Peyer's patch (tissue), 4 donors: Measurements from ENCODE around the gene MAP3K13. TPM values are rescaled to one million over a fixed set of nuclear protein-coding genes. Genes with fewer than 3 reads are reported as not detected.

Experiments
- DNase-seq, 3 donors: peaks; one replicate each; pipeline ENCODE4 v3.0.0-alpha.2; 2017 to 2019
- H3K27ac ChIP-seq, 4 donors: fragments of 200-600 bp; sonication (generic); one replicate each; pipeline ENCODE4 v1.5.1; 2016 to 2019
- H3K27me3 ChIP-seq, 2 donors: fragments of 200-600 bp; sonication (generic); one replicate each; pipeline ENCODE4 v1.5.1; 2019
- H3K36me3 ChIP-seq, 3 donors: fragments of 200-600 bp; sonication (generic); one replicate each; pipeline ENCODE4 v1.5.1; 2016 to 2019
- H3K4me1 ChIP-seq, 4 donors: fragments of 200-600 bp; sonication (generic); one replicate each; pipeline ENCODE4 v1.5.1; 2016 to 2019
- H3K4me3 ChIP-seq, 4 donors: fragments of 200-600 bp; sonication (generic); 1 replicate in 3 of 4; 2 replicates in 1 of 4; pipeline ENCODE4 v1.5.1; 2016 to 2019; ENCODE audit warnings: mild to moderate bottlenecking in 1 of 4
- H3K9me3 ChIP-seq, 4 donors: fragments of 200-600 bp; sonication (generic); one replicate each; pipeline ENCODE4 v1.5.1; 2016 to 2019; ENCODE audit warnings: mild to moderate bottlenecking in 1 of 4
- POLR2A ChIP-seq, 2 donors: fragments of 450-650 bp; IDR thresholded peaks; one replicate each; pipeline ENCODE4 v1.5.1; 2017; ENCODE audit warnings: antibody characterized with exemption in 2 of 2, mild to moderate bottlenecking in 2 of 2, moderate library complexity in 2 of 2
- total RNA-seq, 4 donors: library from RNA; depleted of rRNA; stranded (reverse); fragments of >200 nt; gene quantifications; one replicate each; pipeline ENCODE4 v1.1.0, GENCODE V29; 2016
- TF ChIP-seq, protein P1 (sequence below), 6 experiments: fragments of 450-650 bp in 4 of 6; fragments of 200-600 bp in 2 of 6; sonication (generic) in 1 of 6; IDR thresholded peaks; one replicate each; pipeline ENCODE4 v1.5.1; 2017 to 2019; ENCODE audit warnings: antibody characterized with exemption in 6 of 6, mild to moderate bottlenecking in 3 of 6, moderate library complexity in 1 of 6

MAP3K13 gene
- total RNA-seq, 4 donors from 2014 or later = 40.4 to 60.2 (median 52.1) TPM

DNA sequence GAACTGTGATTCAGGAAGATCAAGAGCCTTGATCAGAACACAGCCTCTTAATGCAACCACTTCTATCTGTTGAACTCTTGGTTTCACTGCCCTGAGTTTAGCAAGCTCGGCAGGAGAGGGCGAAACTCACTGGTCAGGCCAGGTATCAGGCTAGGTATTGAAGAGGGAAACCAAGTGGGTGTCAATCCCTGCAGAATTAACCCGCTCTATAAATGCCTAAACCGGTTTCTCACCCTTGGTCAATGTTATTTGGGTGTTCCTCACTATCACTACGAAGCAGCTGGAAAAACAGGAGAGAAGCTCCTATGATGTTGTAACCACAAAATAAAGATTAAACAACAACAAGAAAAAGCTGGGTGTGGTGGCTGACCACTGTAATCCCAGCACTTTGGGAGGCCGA is 165.6 kb downstream of the MAP3K13 start:
- Histone ChIP-seq H3K27ac (no peak overlapping the region), H3K4me1 (no peaks in the 10 kb centered on the region), H3K4me3 (no peak overlapping the region), H3K36me3 (peaks cover 0 to 7% (median 0%) of the 10 kb centered on the region in 3 donors), H3K9me3 (no peaks in the 10 kb centered on the region), H3K27me3 (no peaks in the 10 kb centered on the region)
- TF ChIP-seq POLR2A (IDR thresholded peaks at IDR 0.05) = no peak
- TF ChIP-seq, protein P1, sequence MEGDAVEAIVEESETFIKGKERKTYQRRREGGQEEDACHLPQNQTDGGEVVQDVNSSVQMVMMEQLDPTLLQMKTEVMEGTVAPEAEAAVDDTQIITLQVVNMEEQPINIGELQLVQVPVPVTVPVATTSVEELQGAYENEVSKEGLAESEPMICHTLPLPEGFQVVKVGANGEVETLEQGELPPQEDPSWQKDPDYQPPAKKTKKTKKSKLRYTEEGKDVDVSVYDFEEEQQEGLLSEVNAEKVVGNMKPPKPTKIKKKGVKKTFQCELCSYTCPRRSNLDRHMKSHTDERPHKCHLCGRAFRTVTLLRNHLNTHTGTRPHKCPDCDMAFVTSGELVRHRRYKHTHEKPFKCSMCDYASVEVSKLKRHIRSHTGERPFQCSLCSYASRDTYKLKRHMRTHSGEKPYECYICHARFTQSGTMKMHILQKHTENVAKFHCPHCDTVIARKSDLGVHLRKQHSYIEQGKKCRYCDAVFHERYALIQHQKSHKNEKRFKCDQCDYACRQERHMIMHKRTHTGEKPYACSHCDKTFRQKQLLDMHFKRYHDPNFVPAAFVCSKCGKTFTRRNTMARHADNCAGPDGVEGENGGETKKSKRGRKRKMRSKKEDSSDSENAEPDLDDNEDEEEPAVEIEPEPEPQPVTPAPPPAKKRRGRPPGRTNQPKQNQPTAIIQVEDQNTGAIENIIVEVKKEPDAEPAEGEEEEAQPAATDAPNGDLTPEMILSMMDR (IDR thresholded peaks at IDR 0.05) = no peak
- DNase-seq = peak in 1 of 3 donors; percentile 19

DNA sequence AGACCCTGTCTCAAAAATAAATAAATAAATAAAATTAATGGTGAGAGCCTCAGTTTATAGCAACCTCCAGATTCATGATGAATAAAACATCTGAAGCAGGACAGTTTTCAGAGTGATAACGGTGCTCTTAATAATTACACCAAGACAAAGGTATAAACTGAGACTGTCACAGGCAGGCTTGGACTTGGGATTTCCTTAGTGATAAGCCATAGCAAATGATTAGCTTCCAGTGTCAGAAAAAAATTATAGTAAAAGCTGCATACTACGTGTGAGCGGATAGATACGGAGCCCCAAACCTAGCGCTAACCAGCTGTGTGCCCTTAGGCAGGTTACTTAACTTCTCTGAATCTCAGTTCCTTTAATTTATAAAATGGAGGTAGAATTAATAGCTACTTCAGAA is 167.9 kb downstream of the MAP3K13 start:
- H3K4me1 ChIP-seq = no peaks in the 10 kb centered on the region
- DNase-seq = peak in 1 of 3 donors; percentile 3
- peaks cover 0 to 7% (median 0%) of the 10 kb centered on the region in 3 donors for H3K36me3 ChIP-seq
- no peaks in the 10 kb centered on the region for H3K27me3 ChIP-seq
- no peak overlapping the region for H3K27ac ChIP-seq
- no peak overlapping the region for H3K4me3 ChIP-seq
- TF ChIP-seq, protein P1 (IDR thresholded peaks at IDR 0.05) = no peak
- no peak for TF ChIP-seq POLR2A (IDR thresholded peaks at IDR 0.05)
- no peaks in the 10 kb centered on the region for H3K9me3 ChIP-seq

DNA sequence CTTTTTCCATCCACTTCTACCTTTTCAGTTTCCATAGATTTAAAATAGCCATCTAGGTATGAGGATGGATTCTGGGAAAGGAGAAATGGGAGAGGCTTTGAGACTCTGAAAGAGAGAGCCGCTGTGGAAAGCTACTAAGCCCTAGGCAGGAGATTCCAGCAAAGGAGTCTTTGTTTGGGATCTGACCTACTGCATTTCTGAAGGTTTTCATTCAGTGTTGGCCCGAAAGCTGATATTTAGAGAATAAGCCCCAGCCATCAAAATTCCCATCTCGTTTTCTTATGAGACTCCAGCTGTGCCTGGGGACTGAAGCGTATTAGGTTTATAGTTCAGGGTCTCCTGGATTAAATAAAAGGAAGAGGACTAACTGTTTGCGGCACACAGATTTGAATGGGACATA is 170.0 kb downstream of the MAP3K13 start:
- no peak overlapping the region for H3K4me3 ChIP-seq
- no peaks in the 10 kb centered on the region for H3K4me1 ChIP-seq
- peaks cover 0 to under 1% (median 0%) of the 10 kb centered on the region in 3 donors for H3K36me3 ChIP-seq
- no peaks in the 10 kb centered on the region for H3K27me3 ChIP-seq
- no peak overlapping the region for H3K27ac ChIP-seq
- DNase-seq = no peak
- TF ChIP-seq, protein P1 (IDR thresholded peaks at IDR 0.05) = no peak
- TF ChIP-seq POLR2A (IDR thresholded peaks at IDR 0.05) = no peak
- H3K9me3 ChIP-seq = no peaks in the 10 kb centered on the region

DNA sequence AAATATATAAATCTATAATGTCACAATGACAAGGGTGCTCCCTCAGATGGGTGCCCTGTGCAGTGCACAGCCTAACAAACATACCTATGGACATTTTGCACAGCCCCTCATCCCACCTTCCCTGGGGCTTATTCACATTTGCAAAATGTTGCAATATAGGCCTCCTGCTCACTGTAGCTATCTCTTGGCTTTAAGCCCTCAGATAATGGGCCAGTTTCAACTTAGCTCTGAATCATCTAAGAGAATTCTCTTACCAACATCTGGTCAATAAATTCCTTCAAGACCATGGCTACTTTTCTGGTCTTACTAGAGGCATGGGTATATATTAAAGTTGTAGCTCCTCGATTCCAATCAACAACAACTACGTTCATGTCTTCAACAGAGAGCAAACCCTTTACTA is 171.6 kb downstream of the MAP3K13 start:
- Histone ChIP-seq H3K9me3 (no peaks in the 10 kb centered on the region), H3K27ac (no peak overlapping the region), H3K4me1 (no peaks in the 10 kb centered on the region), H3K4me3 (no peak overlapping the region), H3K27me3 (no peaks in the 10 kb centered on the region), H3K36me3 (no peaks in the 10 kb centered on the region)
- DNase-seq = no peak
- no peak for TF ChIP-seq POLR2A (IDR thresholded peaks at IDR 0.05)
- TF ChIP-seq, protein P1 (IDR thresholded peaks at IDR 0.05) = no peak

DNA sequence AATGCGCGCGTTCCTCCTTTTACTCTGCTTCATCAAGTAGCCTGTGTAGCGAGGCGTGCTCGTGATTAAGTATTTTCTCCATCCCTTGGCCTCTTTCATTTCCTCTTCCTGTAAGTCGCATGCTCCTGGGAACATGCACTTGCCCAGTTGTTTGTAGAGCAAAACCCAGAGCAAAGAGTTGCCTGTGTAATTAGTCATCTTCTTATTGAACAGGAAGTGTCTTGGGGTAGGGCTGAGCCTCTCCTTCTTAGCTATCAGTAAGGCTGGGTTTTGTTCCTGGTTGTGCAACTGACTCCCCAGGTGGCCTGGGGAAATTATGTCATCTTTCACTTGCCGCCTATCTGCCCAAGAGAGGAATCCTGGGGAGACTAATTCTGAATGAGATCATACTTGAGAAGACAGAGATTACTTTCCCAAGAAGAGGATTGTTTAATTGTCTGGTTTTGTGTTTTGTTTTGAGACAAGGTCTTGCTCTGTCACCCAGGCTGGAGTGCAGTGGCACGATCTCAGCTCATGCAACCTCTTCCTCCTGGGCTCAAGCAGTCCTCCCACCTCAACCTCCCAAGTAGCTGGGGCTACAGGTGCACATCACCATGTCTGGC is 174.5 kb downstream of the MAP3K13 start:
- H3K36me3 ChIP-seq = no peaks in the 10 kb centered on the region
- H3K4me1 ChIP-seq = no peaks in the 10 kb centered on the region
- H3K9me3 ChIP-seq = no peaks in the 10 kb centered on the region
- no peaks in the 10 kb centered on the region for H3K27me3 ChIP-seq
- TF ChIP-seq POLR2A (IDR thresholded peaks at IDR 0.05) = peak in 1 of 2 donors; percentile 28
- TF ChIP-seq, protein P1 (IDR thresholded peaks at IDR 0.05) = peak in 3 of 6 experiments; percentile 38 to 49 (median 47)
- DNase-seq = peak; percentile 26 to 83 (median 64)
- peak overlapping the region in 3 of 4 donors; percentile 66 to 83 (median 80) for H3K27ac ChIP-seq
- H3K4me3 ChIP-seq = no peak overlapping the region

Other genes with a start within 250 kb of the MAP3K13 start
- 1 to 10 TPM; 4.1 to 6.5 (median 5.5) TPM for gene C3orf70, start 210.1 kb upstream of the MAP3K13 start, total RNA-seq
- 10 to 100 TPM; 15.7 to 31.5 (median 21.1) TPM for gene EHHADH, start 109.1 kb upstream of the MAP3K13 start, total RNA-seq
- 100 to 1,000 TPM in 2 of 4 donors, 10 to 100 TPM in 2; 19.8 to 114 (median 90.1) TPM for gene TMEM41A, start 135.9 kb downstream of the MAP3K13 start, total RNA-seq
- 10 to 100 TPM in 3 of 4 donors, 1 to 10 TPM in 1; 5.8 to 27.5 (median 22.1) TPM for gene LIPH, start 189.5 kb downstream of the MAP3K13 start, total RNA-seq
- gene SENP2, start 223.2 kb downstream of the MAP3K13 start, total RNA-seq = 10 to 100 TPM; 21.8 to 48.7 (median 28.7) TPM